HG02973 (cell line): ENCODE measurements around the gene CCNG2.

Experiments
- ATAC-seq: cut with Tn5 transposase; IDR thresholded peaks from one replicate; pipeline ENCODE4 v1.9.1; 2021; ENCODE audit warnings: moderate library complexity; ENCODE audit not compliant: unreplicated experiment

CCNG2 gene

GRCh38 chr4:77174426-77174825 is 17.4 kb downstream of the CCNG2 start:
- no peak for ATAC-seq

DNA sequence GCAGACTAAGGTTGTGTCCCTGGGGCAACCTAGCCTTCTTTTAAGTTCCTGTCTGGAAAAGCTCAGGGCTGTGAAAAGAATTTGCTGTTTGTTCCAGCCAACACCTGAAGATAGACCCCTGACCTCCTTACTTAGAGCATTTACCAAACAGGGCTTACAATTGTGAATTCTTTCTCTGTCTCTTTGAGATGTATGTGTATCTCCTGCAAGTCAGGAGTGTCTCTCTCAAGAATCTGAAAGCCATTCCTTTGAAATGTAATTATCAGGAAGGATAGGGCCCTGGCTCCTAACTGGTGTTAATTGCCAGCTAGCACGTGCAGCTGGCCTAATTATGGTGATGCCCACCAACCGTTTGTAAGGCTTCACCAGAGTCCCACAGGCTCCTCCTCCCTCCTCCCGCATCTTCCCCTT is 18.2 kb downstream of the CCNG2 start:
- no peak for ATAC-seq

GRCh38 chr4:77176640-77177039 is 19.6 kb downstream of the CCNG2 start:
- ATAC-seq = no peak

DNA sequence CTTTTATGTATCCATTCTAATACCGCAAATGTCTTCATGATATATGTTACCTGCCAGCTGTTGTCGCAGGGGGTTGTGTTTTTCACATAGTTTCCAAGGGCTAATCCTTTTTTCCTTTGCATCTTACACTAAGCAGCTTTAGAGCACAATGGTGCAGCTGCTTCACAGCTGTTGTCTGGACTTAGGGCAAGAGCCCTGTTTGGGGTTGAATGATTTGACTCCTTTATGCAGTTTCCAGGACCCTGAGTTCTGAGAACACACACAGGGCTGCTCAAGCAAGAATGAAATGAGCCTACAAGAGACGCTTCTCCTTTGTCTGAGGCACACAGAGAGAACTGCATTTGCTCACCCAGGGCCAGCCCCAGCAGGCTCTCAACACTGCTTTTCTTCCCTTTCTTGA is 20.2 kb downstream of the CCNG2 start:
- no peak for ATAC-seq

DNA sequence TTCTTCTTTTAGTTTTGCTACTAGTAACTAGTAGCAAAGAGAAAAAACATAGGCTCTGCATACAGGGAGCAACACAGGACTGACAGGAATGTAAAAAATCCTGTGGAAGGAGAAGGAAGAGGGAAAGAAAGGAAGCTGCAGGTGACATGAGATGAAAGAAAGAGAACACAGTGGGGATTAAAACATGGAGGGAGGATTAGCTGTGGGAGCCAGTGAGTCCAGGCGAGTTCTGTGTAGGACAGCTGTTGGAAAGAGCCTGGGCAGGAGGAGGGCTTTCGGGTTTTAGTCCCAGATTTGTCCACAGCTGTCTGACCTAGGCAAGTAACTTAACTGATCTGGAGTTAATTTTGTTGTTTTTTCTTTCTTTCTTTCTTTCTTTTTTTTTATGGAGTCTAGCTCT is 21.6 kb downstream of the CCNG2 start:
- ATAC-seq = no peak

GRCh38 chr4:77179519-77179918 is 22.5 kb downstream of the CCNG2 start:
- no peak for ATAC-seq

GRCh38 chr4:77181720-77182119 is 24.7 kb downstream of the CCNG2 start:
- ATAC-seq = no peak

- no peak for ATAC-seq
Observed at GRCh38 chr4:77183777-77184420, 26.9 kb downstream of the CCNG2 start.

DNA sequence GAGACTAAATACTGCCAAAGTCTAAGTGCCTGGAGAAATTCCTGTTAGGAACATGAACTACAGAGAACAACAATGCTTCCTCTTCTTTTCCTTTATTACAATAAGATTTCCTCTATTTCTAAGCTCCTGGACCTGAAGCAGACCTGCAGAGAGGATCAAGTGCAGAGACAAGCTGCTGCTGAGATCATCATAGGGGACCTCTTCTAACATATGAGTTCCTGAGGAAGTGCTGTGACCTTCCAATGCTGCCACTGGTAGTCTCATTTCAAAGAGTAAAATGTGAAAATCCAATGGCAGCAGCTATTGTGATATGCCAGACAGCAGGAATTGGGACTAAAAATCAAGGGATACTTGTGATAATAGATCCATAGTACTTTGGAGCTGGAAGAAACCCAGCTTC is 28.0 kb downstream of the CCNG2 start:
- no peak for ATAC-seq

GRCh38 chr4:77185686-77186085 is 28.7 kb downstream of the CCNG2 start:
- ATAC-seq = no peak

- no peak for ATAC-seq
Observed at GRCh38 chr4:77187322-77187721, 30.3 kb downstream of the CCNG2 start.

- ATAC-seq = no peak
Observed at GRCh38 chr4:77188498-77189220, 31.7 kb downstream of the CCNG2 start.

GRCh38 chr4:77189412-77189811 is 32.4 kb downstream of the CCNG2 start:
- no peak for ATAC-seq

- no peak for ATAC-seq
Observed at GRCh38 chr4:77190053-77190452, 33.0 kb downstream of the CCNG2 start.

DNA sequence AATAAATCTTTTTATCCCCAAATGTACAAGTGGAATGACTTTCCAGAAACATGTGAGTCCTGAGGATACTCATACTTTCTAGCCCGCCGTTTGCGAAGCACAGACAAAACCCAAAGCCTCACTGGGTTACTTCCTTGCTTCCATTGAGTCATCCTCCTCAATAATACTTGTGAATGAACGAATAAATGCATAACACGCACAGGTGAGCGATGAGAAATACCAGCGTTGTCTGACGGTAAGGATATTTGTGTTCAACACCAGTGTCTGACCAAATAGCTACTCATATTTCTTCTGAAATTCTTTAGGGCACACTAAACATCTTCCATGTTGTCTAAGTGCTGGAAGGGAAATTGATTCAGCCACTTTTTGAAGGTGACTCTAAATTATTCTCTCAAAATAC is 36.0 kb downstream of the CCNG2 start:
- no peak for ATAC-seq

DNA sequence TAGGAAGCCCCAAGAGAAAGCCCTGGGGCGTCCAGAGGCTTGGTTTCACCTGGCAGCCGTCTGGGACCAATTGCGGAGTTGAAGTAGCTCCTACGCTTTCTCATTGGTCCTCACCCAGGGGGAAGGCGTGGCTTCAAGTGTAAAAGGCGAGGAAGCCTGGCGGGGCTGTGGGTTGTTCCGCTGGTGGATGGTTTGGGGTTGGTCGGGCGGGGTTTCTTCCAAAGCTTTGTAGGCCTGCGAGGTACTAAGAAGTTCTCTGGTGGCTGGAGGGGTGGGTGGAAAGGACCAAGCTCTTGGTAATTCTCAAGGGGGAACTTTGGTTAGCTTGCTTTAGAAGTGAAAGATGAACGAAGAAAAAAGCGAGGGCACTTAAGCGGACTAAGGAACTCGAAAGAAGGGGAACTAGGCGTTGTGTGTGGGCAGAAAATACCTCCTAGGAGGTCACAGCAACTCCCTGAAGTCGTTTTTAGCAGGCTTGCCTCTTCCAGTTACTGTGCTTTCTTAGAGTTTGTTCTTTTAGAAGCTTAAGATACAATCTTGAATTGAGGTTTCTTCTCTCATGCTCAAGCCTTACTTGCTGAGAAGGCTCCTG is 36.6 kb downstream of the CCNG2 start:
- ATAC-seq = peak; percentile 88

DNA sequence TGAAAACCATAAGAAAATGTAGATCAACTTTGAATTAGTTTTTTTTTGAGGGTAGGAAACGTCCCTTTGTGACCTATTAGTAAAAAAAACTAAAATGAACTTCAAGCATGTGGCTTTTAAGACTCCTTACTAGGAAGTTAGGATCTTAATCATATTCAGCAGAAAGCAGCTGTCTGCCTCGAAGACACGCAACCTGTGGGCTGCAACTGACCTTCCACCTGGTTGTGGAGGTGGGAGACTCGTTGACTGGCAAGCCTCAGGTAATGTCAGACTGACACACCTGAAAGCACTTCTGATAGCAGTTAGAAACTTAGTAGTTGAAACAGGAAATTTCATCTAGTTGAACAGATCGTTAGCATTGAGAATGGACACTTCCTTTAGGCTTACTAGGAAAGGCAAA is 37.4 kb downstream of the CCNG2 start:
- no peak for ATAC-seq

GRCh38 chr4:77194989-77195388 is 38.0 kb downstream of the CCNG2 start:
- no peak for ATAC-seq

GRCh38 chr4:77196866-77197265 is 39.9 kb downstream of the CCNG2 start:
- ATAC-seq = no peak

DNA sequence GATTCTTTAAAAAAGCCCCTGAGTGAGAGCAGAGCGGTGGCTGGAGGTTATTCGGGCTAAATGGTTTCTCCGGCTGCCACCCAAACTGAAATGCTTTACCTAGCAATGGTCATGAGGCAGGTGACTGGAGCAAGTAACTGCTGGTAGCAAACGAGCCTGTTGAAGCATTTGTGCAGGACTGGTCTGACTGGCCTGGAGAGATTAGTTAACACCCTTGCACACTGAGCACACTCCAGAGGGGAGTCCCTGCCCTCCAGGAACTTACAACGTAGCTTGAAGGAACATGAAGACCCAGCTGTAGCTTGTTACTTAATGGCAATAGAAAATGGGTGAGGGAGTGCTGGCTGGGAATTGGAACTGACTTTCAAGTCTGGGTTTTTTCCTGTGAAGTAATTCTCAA is 40.4 kb downstream of the CCNG2 start:
- no peak for ATAC-seq

- ATAC-seq = no peak
Observed at GRCh38 chr4:77197831-77198230, 40.8 kb downstream of the CCNG2 start.

DNA sequence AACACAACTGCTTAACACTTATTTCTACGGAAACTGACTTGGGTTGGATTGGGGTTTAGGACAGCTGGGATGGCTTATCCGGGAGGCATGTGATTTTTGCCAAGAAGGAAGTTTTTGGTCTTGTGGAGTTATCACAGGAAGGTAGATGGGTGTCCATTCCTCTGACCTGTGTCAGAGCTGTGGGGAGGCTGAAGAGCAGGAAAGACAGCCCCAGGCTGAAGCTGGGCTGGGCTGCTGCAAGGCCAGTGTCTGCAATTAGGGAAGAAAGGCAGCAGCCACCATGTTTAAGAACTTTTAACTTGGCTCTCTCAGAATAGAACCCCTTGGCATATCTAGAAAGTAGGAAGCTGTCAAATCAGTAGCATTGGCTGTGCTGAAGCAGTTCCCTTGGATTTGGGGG is 42.3 kb downstream of the CCNG2 start:
- no peak for ATAC-seq
